ENCODE measurements around the gene MYO5A.
A peak's percentile ranks its signal among the peaks of the same experiment; 100 is the strongest.

Gene MYO5A

GRCh38 chr15:52337198-52337853 lies 191.4 kb downstream of the MYO5A start:
- TF ChIP-seq, protein P1, sequence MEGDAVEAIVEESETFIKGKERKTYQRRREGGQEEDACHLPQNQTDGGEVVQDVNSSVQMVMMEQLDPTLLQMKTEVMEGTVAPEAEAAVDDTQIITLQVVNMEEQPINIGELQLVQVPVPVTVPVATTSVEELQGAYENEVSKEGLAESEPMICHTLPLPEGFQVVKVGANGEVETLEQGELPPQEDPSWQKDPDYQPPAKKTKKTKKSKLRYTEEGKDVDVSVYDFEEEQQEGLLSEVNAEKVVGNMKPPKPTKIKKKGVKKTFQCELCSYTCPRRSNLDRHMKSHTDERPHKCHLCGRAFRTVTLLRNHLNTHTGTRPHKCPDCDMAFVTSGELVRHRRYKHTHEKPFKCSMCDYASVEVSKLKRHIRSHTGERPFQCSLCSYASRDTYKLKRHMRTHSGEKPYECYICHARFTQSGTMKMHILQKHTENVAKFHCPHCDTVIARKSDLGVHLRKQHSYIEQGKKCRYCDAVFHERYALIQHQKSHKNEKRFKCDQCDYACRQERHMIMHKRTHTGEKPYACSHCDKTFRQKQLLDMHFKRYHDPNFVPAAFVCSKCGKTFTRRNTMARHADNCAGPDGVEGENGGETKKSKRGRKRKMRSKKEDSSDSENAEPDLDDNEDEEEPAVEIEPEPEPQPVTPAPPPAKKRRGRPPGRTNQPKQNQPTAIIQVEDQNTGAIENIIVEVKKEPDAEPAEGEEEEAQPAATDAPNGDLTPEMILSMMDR (IDR thresholded peaks at IDR 0.05; ENCODE audit: extremely low read depth, missing control alignments): no peak
- no peak for DNase-seq (ENCODE audit: low spot score)

GRCh38 chr15:52336529-52336928 lies 192.2 kb downstream of the MYO5A start:
- TF ChIP-seq, protein P1 (IDR thresholded peaks at IDR 0.05; ENCODE audit: extremely low read depth, missing control alignments): no peak
- no peak for DNase-seq (ENCODE audit: low spot score)

DNA sequence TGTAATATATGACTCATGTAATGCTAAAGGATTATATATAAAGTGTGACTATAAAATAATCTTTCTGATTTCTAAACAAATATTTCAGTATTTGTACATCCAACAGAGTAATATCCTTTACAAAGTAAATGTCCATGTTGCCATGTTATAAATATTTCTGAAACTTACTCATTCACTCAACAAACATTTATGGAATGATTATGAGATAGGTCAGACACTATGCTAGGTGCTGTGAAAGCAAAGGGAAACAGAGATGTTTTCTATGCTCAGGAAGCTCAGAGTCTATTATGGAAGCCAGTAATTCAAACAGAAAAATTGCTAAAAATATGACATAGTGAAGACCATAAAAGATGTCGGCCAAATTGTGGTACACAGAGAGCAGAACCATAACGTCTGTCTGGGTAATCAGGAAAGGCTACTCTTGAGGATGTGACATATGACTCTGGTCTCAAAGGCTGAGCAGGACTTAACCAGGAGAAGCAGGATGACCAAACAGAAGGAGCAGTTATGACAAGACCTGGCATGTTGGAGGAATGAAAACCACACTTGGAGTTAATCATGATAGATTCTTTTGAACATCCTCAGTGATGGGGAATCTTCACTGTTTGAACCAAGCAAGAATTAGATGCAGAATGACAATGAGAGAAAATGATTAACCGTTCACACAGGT lies 194.1 kb downstream of the MYO5A start:
- TF ChIP-seq, protein P1 (IDR thresholded peaks at IDR 0.05; ENCODE audit: extremely low read depth, missing control alignments): no peak
- no peak for DNase-seq (ENCODE audit: low spot score)

- peak; percentile 74 for DNase-seq (ENCODE audit: low spot score)
- TF ChIP-seq, protein P1 (IDR thresholded peaks at IDR 0.05; ENCODE audit: extremely low read depth, missing control alignments): peak; percentile 46
These were observed 197.0 kb downstream of the MYO5A start for GRCh38 chr15:52331490-52332240.

- TF ChIP-seq, protein P1 (IDR thresholded peaks at IDR 0.05; ENCODE audit: extremely low read depth, missing control alignments): no peak
- DNase-seq (ENCODE audit: low spot score): no peak
These were observed 198.7 kb downstream of the MYO5A start for GRCh38 chr15:52329987-52330386.

DNA sequence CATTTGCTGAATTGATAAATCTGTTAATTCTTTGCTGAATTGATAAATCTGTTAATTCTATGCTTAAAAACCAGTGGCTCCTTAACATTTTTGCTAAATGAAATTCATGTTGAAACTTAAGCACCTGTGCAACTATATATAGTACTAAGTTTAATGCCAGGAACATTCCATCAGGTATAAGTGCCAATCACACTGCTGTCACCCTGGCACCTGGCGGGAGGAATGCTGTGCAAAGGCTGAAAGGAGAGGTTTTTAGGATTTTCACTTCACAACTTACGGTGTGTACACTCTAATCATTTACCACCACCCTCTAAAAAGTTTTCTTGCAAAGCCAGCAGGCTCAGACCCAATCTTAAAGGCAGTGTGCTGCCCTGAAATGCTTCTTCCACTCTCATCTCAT lies 199.5 kb downstream of the MYO5A start:
- TF ChIP-seq, protein P1 (IDR thresholded peaks at IDR 0.05; ENCODE audit: extremely low read depth, missing control alignments): no peak
- DNase-seq (ENCODE audit: low spot score): no peak

DNA sequence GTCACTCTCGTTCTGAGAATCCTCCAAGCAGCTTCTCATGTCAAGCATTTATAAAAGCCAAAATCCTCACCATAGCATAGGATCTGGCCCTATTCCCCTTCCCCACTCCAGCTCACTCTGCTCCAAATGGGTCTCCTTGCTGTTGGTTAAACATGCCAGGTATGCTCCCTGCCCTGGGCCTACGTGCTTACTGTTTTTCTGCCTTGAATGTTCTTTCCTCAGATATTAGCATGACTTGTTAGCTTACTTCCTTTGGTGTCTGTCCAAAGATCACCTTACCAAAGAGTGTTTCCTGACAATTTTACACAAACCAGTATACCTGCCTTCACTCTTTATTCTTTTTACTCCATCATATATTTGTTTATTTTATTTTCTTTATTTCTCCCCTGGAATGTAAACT lies 200.0 kb downstream of the MYO5A start:
- DNase-seq (ENCODE audit: low spot score): no peak
- TF ChIP-seq, protein P1 (IDR thresholded peaks at IDR 0.05; ENCODE audit: extremely low read depth, missing control alignments): no peak

Data from GM20000 (cell line).